Measurements from ENCODE around the gene LRRC75A.

DNA sequence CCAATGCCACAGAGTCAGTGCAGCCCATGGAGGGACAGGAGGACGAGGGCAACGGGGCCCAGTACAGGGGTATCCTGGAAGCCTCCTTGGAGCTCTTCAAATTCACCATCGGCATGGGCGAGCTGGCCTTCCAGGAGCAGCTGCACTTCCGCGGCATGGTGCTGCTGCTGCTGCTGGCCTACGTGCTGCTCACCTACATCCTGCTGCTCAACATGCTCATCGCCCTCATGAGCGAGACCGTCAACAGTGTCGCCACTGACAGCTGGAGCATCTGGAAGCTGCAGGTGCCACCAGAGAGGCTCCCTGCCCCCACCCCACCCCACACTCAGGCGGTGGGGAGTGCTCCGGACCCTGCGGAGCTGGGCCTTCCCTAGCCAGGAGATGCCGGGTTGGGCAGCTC lies 60.0 kb downstream of the LRRC75A start:
- TF ChIP-seq JUNB (IDR thresholded peaks at IDR 0.05; ENCODE audit: unreplicated experiment) (no peak), EZH2 (IDR thresholded peaks at IDR 0.05; ENCODE audit: low read depth, unreplicated experiment) (no peak), EZH2phosphoT487 (IDR thresholded peaks at IDR 0.05; ENCODE audit: unreplicated experiment) (no peak), POLR2AphosphoS5 (IDR thresholded peaks at IDR 0.05; ENCODE audit: low read depth) (no peak)
- TF ChIP-seq, protein P1, sequence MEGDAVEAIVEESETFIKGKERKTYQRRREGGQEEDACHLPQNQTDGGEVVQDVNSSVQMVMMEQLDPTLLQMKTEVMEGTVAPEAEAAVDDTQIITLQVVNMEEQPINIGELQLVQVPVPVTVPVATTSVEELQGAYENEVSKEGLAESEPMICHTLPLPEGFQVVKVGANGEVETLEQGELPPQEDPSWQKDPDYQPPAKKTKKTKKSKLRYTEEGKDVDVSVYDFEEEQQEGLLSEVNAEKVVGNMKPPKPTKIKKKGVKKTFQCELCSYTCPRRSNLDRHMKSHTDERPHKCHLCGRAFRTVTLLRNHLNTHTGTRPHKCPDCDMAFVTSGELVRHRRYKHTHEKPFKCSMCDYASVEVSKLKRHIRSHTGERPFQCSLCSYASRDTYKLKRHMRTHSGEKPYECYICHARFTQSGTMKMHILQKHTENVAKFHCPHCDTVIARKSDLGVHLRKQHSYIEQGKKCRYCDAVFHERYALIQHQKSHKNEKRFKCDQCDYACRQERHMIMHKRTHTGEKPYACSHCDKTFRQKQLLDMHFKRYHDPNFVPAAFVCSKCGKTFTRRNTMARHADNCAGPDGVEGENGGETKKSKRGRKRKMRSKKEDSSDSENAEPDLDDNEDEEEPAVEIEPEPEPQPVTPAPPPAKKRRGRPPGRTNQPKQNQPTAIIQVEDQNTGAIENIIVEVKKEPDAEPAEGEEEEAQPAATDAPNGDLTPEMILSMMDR (conservative IDR thresholded peaks at IDR 0.05; ENCODE audit: low read depth in 2 of 2): no peak
- TF ChIP-seq, protein P2, sequence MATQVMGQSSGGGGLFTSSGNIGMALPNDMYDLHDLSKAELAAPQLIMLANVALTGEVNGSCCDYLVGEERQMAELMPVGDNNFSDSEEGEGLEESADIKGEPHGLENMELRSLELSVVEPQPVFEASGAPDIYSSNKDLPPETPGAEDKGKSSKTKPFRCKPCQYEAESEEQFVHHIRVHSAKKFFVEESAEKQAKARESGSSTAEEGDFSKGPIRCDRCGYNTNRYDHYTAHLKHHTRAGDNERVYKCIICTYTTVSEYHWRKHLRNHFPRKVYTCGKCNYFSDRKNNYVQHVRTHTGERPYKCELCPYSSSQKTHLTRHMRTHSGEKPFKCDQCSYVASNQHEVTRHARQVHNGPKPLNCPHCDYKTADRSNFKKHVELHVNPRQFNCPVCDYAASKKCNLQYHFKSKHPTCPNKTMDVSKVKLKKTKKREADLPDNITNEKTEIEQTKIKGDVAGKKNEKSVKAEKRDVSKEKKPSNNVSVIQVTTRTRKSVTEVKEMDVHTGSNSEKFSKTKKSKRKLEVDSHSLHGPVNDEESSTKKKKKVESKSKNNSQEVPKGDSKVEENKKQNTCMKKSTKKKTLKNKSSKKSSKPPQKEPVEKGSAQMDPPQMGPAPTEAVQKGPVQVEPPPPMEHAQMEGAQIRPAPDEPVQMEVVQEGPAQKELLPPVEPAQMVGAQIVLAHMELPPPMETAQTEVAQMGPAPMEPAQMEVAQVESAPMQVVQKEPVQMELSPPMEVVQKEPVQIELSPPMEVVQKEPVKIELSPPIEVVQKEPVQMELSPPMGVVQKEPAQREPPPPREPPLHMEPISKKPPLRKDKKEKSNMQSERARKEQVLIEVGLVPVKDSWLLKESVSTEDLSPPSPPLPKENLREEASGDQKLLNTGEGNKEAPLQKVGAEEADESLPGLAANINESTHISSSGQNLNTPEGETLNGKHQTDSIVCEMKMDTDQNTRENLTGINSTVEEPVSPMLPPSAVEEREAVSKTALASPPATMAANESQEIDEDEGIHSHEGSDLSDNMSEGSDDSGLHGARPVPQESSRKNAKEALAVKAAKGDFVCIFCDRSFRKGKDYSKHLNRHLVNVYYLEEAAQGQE (IDR thresholded peaks at IDR 0.05; ENCODE audit: unreplicated experiment): no peak
